Thyroid gland (tissue), 4 donors: Measurements from ENCODE around the gene NKTR.

ENCODE experiments used
- POLR2A ChIP-seq, 2 donors: fragments of 450-650 bp; IDR thresholded peaks; one replicate each; pipeline ENCODE4 v1.6.1; 2017; ENCODE audit warnings: antibody characterized with exemption in 2 of 2, mild to moderate bottlenecking in 2 of 2, moderate library complexity in 1 of 2
- TF ChIP-seq, protein P1 (sequence below), 6 experiments: fragments of 200-600 bp in 3 of 6; fragments of 450-650 bp in 3 of 6; sonication (generic) in 3 of 6; IDR thresholded peaks; one replicate each; pipeline ENCODE4 v1.5.1; 2016 to 2019; ENCODE audit warnings: antibody characterized with exemption in 6 of 6, mild to moderate bottlenecking in 2 of 6, inconsistent platforms in 1 of 6, moderate library complexity in 1 of 6

DNA sequence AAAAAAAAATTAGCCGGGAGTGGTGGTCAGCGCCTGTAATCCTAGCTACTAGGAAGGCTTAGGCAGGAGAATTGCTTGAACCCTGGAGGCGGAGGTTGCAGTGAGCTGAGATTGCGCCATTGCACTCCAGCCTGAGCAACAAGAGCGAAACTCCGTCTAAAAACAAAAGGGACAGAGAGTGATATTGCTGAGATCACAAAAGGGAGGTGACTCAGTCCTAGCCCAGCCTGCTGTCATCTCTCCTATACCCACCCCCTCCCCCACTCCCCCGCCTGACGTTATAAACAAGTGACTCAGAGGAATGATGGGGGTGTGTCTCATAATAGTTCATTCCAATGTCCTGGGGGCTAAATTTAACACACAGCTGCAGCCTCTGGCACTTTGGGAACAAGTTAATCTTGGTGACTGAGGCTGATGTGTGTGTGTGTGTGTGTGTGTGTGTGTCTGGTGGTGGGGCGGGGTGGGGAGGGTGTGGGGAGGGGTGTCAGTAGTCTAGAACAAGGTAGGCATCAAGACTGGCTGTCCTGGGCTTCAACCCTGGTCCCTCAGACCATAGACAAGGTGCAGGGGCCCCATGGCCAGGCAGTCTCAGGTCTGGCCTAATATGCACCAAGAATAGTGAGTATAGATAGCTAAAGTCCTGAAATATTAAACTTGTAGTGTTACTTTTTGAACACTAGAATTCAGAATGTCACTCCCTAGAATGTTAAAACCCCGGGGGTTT lies 83.6 kb downstream of the NKTR start:
- TF ChIP-seq, protein P1, sequence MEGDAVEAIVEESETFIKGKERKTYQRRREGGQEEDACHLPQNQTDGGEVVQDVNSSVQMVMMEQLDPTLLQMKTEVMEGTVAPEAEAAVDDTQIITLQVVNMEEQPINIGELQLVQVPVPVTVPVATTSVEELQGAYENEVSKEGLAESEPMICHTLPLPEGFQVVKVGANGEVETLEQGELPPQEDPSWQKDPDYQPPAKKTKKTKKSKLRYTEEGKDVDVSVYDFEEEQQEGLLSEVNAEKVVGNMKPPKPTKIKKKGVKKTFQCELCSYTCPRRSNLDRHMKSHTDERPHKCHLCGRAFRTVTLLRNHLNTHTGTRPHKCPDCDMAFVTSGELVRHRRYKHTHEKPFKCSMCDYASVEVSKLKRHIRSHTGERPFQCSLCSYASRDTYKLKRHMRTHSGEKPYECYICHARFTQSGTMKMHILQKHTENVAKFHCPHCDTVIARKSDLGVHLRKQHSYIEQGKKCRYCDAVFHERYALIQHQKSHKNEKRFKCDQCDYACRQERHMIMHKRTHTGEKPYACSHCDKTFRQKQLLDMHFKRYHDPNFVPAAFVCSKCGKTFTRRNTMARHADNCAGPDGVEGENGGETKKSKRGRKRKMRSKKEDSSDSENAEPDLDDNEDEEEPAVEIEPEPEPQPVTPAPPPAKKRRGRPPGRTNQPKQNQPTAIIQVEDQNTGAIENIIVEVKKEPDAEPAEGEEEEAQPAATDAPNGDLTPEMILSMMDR (IDR thresholded peaks at IDR 0.05) = no peak
- TF ChIP-seq POLR2A (IDR thresholded peaks at IDR 0.05) = no peak
